ENCODE measurements around the gene HERC5.

DNA sequence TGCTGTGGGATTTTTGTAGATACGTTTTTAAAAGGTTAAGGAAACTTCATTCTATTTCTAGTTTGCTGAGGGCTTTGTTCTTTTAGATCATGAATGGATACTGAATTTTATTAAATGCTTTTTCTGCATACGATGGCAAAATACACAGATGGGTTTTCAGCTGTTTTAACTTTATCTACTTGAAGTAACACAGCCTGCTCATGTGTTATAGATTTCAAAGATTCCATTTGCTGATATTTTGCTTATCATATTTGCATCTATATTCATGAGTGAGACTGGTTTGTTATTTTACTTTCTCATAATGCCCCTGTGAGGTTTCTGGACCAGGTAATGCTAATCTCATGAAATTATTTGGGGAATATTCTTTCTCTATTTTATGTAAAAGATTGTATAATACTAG lies 34.5 kb upstream of the HERC5 start:
- no peak for TF ChIP-seq CTCF (IDR thresholded peaks at IDR 0.05)
- no peak for TF ChIP-seq POLR2A (IDR thresholded peaks at IDR 0.05)
- TF ChIP-seq EP300 (IDR thresholded peaks at IDR 0.05) = no peak
